Sigmoid colon (tissue), 7 donors: ENCODE data around the gene CC2D1A. TPM values are rescaled to one million over a fixed set of nuclear protein-coding genes. Genes with fewer than 3 reads are reported as not detected.

Experiments
- DNase-seq: peaks from one replicate; pipeline ENCODE4 v3.0.0-alpha.2; 2019
- H3K27ac ChIP-seq, 4 donors: fragments of 200-600 bp; sonication (generic); one replicate each; pipeline ENCODE4 v1.5.1; 2016 to 2019; ENCODE audit warnings: mild to moderate bottlenecking in 1 of 4
- H3K27me3 ChIP-seq, 3 donors: fragments of 200-600 bp; sonication (generic); one replicate each; pipeline ENCODE4 v1.5.1; 2019; ENCODE audit warnings: mild to moderate bottlenecking in 1 of 3
- H3K36me3 ChIP-seq, 4 donors: fragments of 200-600 bp; sonication (generic); one replicate each; pipeline ENCODE4 v1.5.1; 2016 to 2019
- H3K4me1 ChIP-seq, 4 donors: fragments of 200-600 bp; sonication (generic); one replicate each; pipeline ENCODE4 v1.5.1; 2017 to 2019
- H3K4me3 ChIP-seq, 4 donors: fragments of 200-600 bp; sonication (generic); one replicate each; pipeline ENCODE4 v1.5.1; 2017 to 2019; ENCODE audit warnings: mild to moderate bottlenecking in 2 of 4, moderate library complexity in 1 of 4
- H3K9me3 ChIP-seq, 4 donors: fragments of 200-600 bp in 3 of 4; sonication (generic) in 3 of 4; one replicate each; pipeline versions ENCODE4 v1.5.1 to v1.6.1; 2013 to 2019
- EP300 ChIP-seq, 4 donors: sonication (generic); formaldehyde crosslinking; IDR thresholded peaks; one replicate each; pipeline ENCODE4 v1.6.1; 2017; ENCODE audit warnings: antibody characterized with exemption in 4 of 4
- POLR2A ChIP-seq, 2 donors: fragments of 450-650 bp; IDR thresholded peaks; one replicate each; pipeline ENCODE4 v1.6.1; 2016; ENCODE audit warnings: antibody characterized with exemption in 2 of 2, mild to moderate bottlenecking in 2 of 2, moderate library complexity in 2 of 2
- POLR2AphosphoS5 ChIP-seq, 4 donors: sonication (generic); formaldehyde crosslinking; IDR thresholded peaks; one replicate each; pipeline ENCODE4 v1.6.1; 2017; ENCODE audit warnings: antibody characterized with exemption in 4 of 4
- WGBS, 2 donors: extraction: QIAGEN DNeasy Blood & Tissue Kit; methylation state at CpG; one replicate each; pipeline ENCODE4 v1.1.7; 2013; 5-methylcytosine and 5-hydroxymethylcytosine counted together
- intact Hi-C: fragments of 100-400 bp; cut with DNase I; formaldehyde crosslinking; loops from one replicate; pipeline ENCODE4 v1.15.1; 2023
- polyA plus RNA-seq, 3 donors: library from polyadenylated mRNA; stranded (reverse); fragments of 200-250 nt; gene quantifications; one replicate each; pipeline ENCODE4 v1.2.3, GENCODE V29; 2013
- total RNA-seq, 4 donors: library from RNA; depleted of rRNA; stranded (reverse); fragments of >200 nt; gene quantifications; one replicate each; pipeline ENCODE4 v1.1.0, GENCODE V29; 2016
- TF ChIP-seq, protein P1 (sequence below), 4 experiments: fragments of 450-650 bp in 3 of 4; fragments of 200-600 bp in 1 of 4; IDR thresholded peaks; one replicate each; pipeline ENCODE4 v1.5.1; 2016 to 2019; ENCODE audit warnings: antibody characterized with exemption in 4 of 4, mild to moderate bottlenecking in 3 of 4, moderate library complexity in 2 of 4
- donor health status: healthy with polysubstance abuse.
- donor health status: Bipolar disorder and iron deficiency.
- donor health status: healthy.

The CC2D1A gene
- total and polyA plus RNA-seq, 7 donors = 15.0 to 88.2 (median 33.5) TPM

DNA sequence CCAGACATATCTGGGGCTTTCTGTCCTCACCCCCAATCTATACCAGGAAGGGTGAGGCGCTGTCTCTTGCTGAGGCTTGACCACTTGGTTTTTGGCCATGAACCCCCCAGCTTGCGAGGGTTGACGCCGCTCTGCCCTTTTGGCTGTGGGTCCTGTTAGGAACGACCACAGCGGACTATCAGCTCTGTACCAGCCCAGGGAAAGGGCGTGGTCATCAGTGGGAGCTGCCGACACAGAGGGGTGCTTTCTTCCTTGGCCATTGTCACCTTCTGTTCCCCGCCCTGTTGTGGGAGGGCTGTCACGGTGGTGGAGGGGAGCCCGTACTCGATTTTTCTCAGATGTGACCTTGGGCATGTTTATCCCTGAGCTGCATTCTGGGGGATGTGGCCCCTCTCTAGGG is 52.0 kb downstream of the CC2D1A start:
- Histone ChIP-seq H3K4me3 (no peak overlapping the region), H3K27ac (no peak overlapping the region), H3K9me3 (no peaks in the 10 kb centered on the region), H3K4me1 (peaks cover 0 to 24% (median 21%) of the 10 kb centered on the region in 4 donors), H3K27me3 (no peaks in the 10 kb centered on the region), H3K36me3 (peaks cover 35 to 72% (median 45%) of the 10 kb centered on the region in 4 donors)
- TF ChIP-seq POLR2A (IDR thresholded peaks at IDR 0.05) (no peak), EP300 (IDR thresholded peaks at IDR 0.05) (no peak), POLR2AphosphoS5 (IDR thresholded peaks at IDR 0.05) (no peak)
- TF ChIP-seq, protein P1, sequence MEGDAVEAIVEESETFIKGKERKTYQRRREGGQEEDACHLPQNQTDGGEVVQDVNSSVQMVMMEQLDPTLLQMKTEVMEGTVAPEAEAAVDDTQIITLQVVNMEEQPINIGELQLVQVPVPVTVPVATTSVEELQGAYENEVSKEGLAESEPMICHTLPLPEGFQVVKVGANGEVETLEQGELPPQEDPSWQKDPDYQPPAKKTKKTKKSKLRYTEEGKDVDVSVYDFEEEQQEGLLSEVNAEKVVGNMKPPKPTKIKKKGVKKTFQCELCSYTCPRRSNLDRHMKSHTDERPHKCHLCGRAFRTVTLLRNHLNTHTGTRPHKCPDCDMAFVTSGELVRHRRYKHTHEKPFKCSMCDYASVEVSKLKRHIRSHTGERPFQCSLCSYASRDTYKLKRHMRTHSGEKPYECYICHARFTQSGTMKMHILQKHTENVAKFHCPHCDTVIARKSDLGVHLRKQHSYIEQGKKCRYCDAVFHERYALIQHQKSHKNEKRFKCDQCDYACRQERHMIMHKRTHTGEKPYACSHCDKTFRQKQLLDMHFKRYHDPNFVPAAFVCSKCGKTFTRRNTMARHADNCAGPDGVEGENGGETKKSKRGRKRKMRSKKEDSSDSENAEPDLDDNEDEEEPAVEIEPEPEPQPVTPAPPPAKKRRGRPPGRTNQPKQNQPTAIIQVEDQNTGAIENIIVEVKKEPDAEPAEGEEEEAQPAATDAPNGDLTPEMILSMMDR (IDR thresholded peaks at IDR 0.05) = no peak
- intact Hi-C loops = no loop called here
- no peak for DNase-seq
- WGBS, 2 donors = 81 to 82% methylated on average over 12 of the region's 12 CpGs

DNA sequence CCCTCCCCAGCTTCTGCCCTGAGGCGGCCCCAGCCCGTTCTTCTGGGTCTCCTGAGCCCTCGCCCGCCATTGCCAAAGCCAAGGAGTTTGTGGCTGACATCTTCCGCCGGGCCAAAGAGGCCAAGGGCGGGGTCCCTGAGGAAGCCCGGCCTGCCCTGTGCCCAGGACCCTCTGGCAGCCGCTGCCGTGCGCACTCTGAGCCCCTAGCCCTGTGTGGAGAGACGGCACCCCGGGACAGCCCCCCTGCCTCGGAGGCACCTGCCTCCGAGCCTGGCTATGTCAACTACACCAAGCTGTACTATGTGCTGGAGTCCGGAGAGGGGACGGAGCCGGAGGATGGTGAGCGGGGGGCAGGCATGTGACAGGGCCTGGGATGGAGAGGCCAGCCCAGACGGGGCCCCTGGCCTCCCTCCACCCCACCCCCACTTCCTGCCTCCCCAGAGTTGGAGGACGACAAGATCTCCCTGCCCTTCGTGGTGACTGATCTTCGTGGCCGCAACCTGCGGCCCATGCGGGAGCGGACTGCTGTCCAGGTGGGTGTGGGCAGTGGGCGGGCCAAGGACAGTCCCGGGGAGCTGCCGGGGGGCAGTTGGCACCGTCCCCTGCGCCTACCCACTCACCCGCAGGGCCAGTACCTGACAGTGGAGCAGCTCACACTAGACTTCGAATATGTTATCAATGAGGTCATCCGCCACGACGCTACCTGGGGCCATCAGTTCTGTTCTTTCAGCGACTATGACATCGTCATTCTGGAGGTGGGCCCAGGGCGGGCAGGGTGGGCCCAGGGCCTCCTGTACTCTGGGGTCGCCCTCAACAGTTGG is 53.4 kb downstream of the CC2D1A start:
- intact Hi-C loops = no loop called here
- no peaks in the 10 kb centered on the region for H3K27me3 ChIP-seq

DNA sequence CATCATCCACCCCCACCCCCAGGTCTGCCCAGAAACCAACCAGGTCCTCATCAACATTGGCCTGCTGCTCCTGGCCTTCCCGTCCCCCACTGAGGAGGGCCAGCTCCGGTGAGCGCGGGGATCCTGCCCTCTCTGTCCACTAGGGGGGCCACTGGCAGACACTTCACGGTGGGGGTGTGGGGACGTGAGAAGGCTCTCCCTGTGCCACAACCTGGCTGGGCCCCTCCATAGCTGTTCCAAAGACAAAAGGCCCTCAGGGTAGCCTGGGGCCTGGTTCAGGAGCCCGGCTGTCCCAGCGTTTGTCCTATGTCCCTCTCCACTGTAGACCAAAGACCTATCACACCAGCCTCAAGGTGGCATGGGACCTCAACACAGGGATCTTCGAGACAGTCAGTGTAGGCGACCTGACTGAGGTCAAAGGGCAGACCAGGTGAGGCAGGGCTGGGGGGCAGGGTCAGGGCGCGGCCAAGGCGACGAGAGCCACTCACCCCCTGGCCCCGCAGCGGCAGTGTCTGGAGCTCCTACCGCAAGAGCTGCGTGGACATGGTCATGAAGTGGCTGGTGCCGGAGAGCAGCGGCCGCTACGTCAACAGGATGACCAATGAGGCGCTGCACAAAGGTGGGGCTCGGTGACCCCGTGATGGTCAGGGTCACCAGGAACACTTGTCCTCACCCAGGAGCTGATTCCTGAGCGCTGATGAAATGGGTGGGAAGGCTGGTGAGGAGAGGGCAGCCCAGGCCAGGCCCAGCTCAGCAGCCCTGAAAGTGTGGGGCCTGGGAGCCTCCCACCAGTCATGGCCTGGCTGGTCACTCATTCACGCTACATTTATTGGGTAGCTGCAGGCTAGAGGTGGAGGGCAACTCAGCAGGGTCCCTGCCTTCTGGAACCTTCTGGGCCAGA is 54.2 kb downstream of the CC2D1A start:
- intact Hi-C loops = no loop called here

More for the DNA sequence above, 53.4 kb downstream of the CC2D1A start:
- WGBS, 2 donors = 89 to 90% methylated on average over 41 of the region's 41 CpGs
- Histone ChIP-seq H3K36me3 (peaks cover 35 to 77% (median 44%) of the 10 kb centered on the region in 4 donors), H3K27ac (no peak overlapping the region), H3K4me3 (no peak overlapping the region), H3K9me3 (no peaks in the 10 kb centered on the region), H3K4me1 (peaks cover 0 to 18% (median 17%) of the 10 kb centered on the region in 4 donors)
- TF ChIP-seq POLR2A (IDR thresholded peaks at IDR 0.05) = no peak
- no peak for TF ChIP-seq POLR2AphosphoS5 (IDR thresholded peaks at IDR 0.05)
- no peak for TF ChIP-seq EP300 (IDR thresholded peaks at IDR 0.05)
- TF ChIP-seq, protein P1 (IDR thresholded peaks at IDR 0.05) = no peak
- no peak for DNase-seq

More for the DNA sequence above, 54.2 kb downstream of the CC2D1A start:
- H3K9me3 ChIP-seq = no peaks in the 10 kb centered on the region
- DNase-seq = no peak
- TF ChIP-seq POLR2AphosphoS5 (IDR thresholded peaks at IDR 0.05) (no peak), EP300 (IDR thresholded peaks at IDR 0.05) (no peak), POLR2A (IDR thresholded peaks at IDR 0.05) (no peak)
- TF ChIP-seq, protein P1 (IDR thresholded peaks at IDR 0.05) = no peak
- peaks cover 35 to 75% (median 39%) of the 10 kb centered on the region in 4 donors for H3K36me3 ChIP-seq
- H3K27ac ChIP-seq = no peak overlapping the region
- 81 to 91% methylated on average over 27 of the region's 27 CpGs for WGBS, 2 donors
- H3K27me3 ChIP-seq = no peaks in the 10 kb centered on the region
- H3K4me3 ChIP-seq = no peak overlapping the region
- H3K4me1 ChIP-seq = peaks cover 0 to 18% (median 17%) of the 10 kb centered on the region in 4 donors
